H9 (cell line): ENCODE data around the gene CNPY2. TPM values are rescaled to one million over a fixed set of nuclear protein-coding genes. Genes with fewer than 3 reads are reported as not detected.
"Not testable (repeated sequence)": the region's sequence is repeated elsewhere in the genome, so short reads cannot be mapped to it uniquely, and the experiment has no call there.

Source experiments
- DNase-seq: peaks from one replicate; pipeline ENCODE4 v3.0.0-alpha.2; 2017
- H2AFZ ChIP-seq: one replicate; pipeline ENCODE4 v1.6.1; 2013; ENCODE audit warnings: mild to moderate bottlenecking, low read length, control low read depth, moderate library complexity
- H2AK5ac ChIP-seq: 2 replicates; pipeline ENCODE4 v1.6.1; 2013; ENCODE audit warnings: low read length, control low read depth, mixed read lengths; ENCODE audit not compliant: insufficient read length
- H2BK120ac ChIP-seq: one replicate; pipeline ENCODE4 v1.6.1; 2013; ENCODE audit warnings: low read depth, mild to moderate bottlenecking, low read length, control low read depth, inconsistent platforms; ENCODE audit not compliant: poor library complexity, severe bottlenecking
- H2BK12ac ChIP-seq: 2 replicates; pipeline ENCODE4 v1.6.1; 2013; ENCODE audit warnings: low read length, control low read depth, mixed read lengths, low read depth; ENCODE audit not compliant: insufficient read length
- H2BK15ac ChIP-seq: 2 replicates; pipeline ENCODE4 v1.6.1; 2013; ENCODE audit warnings: low read depth, low read length, control low read depth
- H2BK20ac ChIP-seq: one replicate; pipeline ENCODE4 v1.6.1; 2013; ENCODE audit warnings: low read depth, mild to moderate bottlenecking, low read length, control low read depth, inconsistent platforms; ENCODE audit not compliant: poor library complexity, severe bottlenecking
- H2BK5ac ChIP-seq: 2 replicates; pipeline ENCODE4 v1.6.1; 2013; ENCODE audit warnings: low read length, control low read depth, mixed read lengths; ENCODE audit not compliant: insufficient read length
- H3K14ac ChIP-seq: 2 replicates; pipeline ENCODE4 v1.6.1; 2013; ENCODE audit warnings: low read length, control low read depth; ENCODE audit not compliant: insufficient read depth
- H3K18ac ChIP-seq: 2 replicates; pipeline ENCODE4 v1.6.1; 2013; ENCODE audit warnings: low read depth, mild to moderate bottlenecking, mixed read lengths, low read length, control low read depth; ENCODE audit not compliant: insufficient read length
- H3K23ac ChIP-seq: 2 replicates; pipeline ENCODE4 v1.6.1; 2013; ENCODE audit warnings: low read length, control low read depth, mixed read lengths, low read depth; ENCODE audit not compliant: insufficient read length
- H3K23me2 ChIP-seq: 2 replicates; pipeline ENCODE4 v1.6.1; 2013; ENCODE audit warnings: low read depth, mild to moderate bottlenecking, mixed read lengths, low read length, control low read depth; ENCODE audit not compliant: insufficient read length, poor library complexity, severe bottlenecking
- H3K27ac ChIP-seq: 2 replicates; pipeline ENCODE4 v1.5.1; 2013; ENCODE audit warnings: low read length, control low read depth, mixed read lengths, low read depth; ENCODE audit not compliant: insufficient read length
- H3K27me3 ChIP-seq: 2 replicates; pipeline ENCODE4 v1.6.1; 2013; ENCODE audit warnings: low read length, control low read depth, inconsistent platforms; ENCODE audit not compliant: insufficient read depth
- H3K4ac ChIP-seq: 2 replicates; pipeline ENCODE4 v1.6.1; 2013; ENCODE audit warnings: low read depth, mild to moderate bottlenecking, control low read depth, inconsistent platforms, low read length, moderate library complexity
- H3K4me1 ChIP-seq: 2 replicates; pipeline ENCODE4 v1.6.1; 2013; ENCODE audit warnings: low read length, control low read depth, inconsistent platforms; ENCODE audit not compliant: insufficient read depth
- H3K4me2 ChIP-seq: 2 replicates; pipeline ENCODE4 v1.6.1; 2013; ENCODE audit warnings: low read length, control low read depth, mixed read lengths; ENCODE audit not compliant: insufficient read length, insufficient read depth
- H3K56ac ChIP-seq: 2 replicates; pipeline ENCODE4 v1.6.1; 2013; ENCODE audit warnings: low read depth, mild to moderate bottlenecking, mixed read lengths, low read length, control low read depth; ENCODE audit not compliant: insufficient read length
- H3K79me1 ChIP-seq: 2 replicates; pipeline ENCODE4 v1.6.1; 2013; ENCODE audit warnings: low read depth, mild to moderate bottlenecking, moderate library complexity, low read length, control low read depth, inconsistent platforms; ENCODE audit not compliant: insufficient read depth, poor library complexity, severe bottlenecking
- H3K79me2 ChIP-seq: 2 replicates; pipeline ENCODE4 v1.6.1; 2013; ENCODE audit warnings: low read length, control low read depth, inconsistent platforms; ENCODE audit not compliant: insufficient read depth
- H3K9ac ChIP-seq: 2 replicates; pipeline ENCODE4 v1.6.1; 2013; ENCODE audit warnings: low read length, control low read depth, mixed read lengths; ENCODE audit not compliant: insufficient read length; ENCODE audit errors: extremely low read depth
- H3K9me3 ChIP-seq: one replicate; pipeline ENCODE4 v1.6.1; 2013; ENCODE audit warnings: low read depth, low read length, inconsistent platforms; ENCODE audit not compliant: control insufficient read depth
- H3T11ph ChIP-seq: one replicate; pipeline ENCODE4 v1.6.1; 2013; ENCODE audit warnings: mild to moderate bottlenecking, low read length, control low read depth, inconsistent platforms
- H4K20me1 ChIP-seq: one replicate; pipeline ENCODE4 v1.6.1; 2013; ENCODE audit not compliant: control insufficient read depth, insufficient read length, insufficient read depth
- H4K5ac ChIP-seq: 2 replicates; pipeline ENCODE4 v1.6.1; 2013; ENCODE audit warnings: low read depth, mild to moderate bottlenecking, mixed read lengths, low read length, control low read depth; ENCODE audit not compliant: insufficient read length
- H4K8ac ChIP-seq: replicated peaks from 2 replicates; pipeline ENCODE4 v1.6.1; 2013; ENCODE audit warnings: low read length, control low read depth, mixed read lengths, low read depth; ENCODE audit not compliant: insufficient read length
- H4K91ac ChIP-seq: 2 replicates; pipeline ENCODE4 v1.6.1; 2013; ENCODE audit warnings: low read depth, mild to moderate bottlenecking, moderate library complexity, mixed read lengths, low read length, control low read depth; ENCODE audit not compliant: insufficient read length
- H3K27ac Mint-ChIP-seq, 3 experiments: 2 replicates in 2 of 3; 3 replicates in 1 of 3; pipeline ENCODE4 v1.8.0; 2020 to 2021; ENCODE audit warnings: mixed read lengths in 3 of 3, mild to moderate bottlenecking in 1 of 3, moderate library complexity in 1 of 3
- H3K27me3 Mint-ChIP-seq: 2 replicates; pipeline ENCODE4 v1.8.0; 2021; ENCODE audit warnings: low read depth, mild to moderate bottlenecking, moderate library complexity, mixed read lengths
- H3K36me3 Mint-ChIP-seq, 3 experiments: 2 replicates in 2 of 3; 3 replicates in 1 of 3; pipeline ENCODE4 v1.8.0; 2020 to 2021; ENCODE audit warnings: low read depth in 3 of 3, mixed read lengths in 3 of 3; ENCODE audit not compliant: insufficient read depth in 1 of 3
- H3K4me1 Mint-ChIP-seq, 2 experiments: 2 replicates each; pipeline ENCODE4 v1.8.0; 2020; ENCODE audit warnings: mixed read lengths in 2 of 2
- H3K4me3 Mint-ChIP-seq, 2 experiments: 2 replicates in 1 of 2; 3 replicates in 1 of 2; pipeline ENCODE4 v1.8.0; 2020 to 2021; ENCODE audit warnings: mild to moderate bottlenecking in 2 of 2, mixed read lengths in 2 of 2, moderate library complexity in 1 of 2
- H3K9me3 Mint-ChIP-seq, 2 experiments: 2 replicates in 1 of 2; 3 replicates in 1 of 2; pipeline ENCODE4 v1.8.0; 2020; ENCODE audit warnings: mild to moderate bottlenecking in 2 of 2, mixed read lengths in 2 of 2, moderate library complexity in 1 of 2
- WGBS: extraction: QIAGEN DNeasy Blood & Tissue Kit; methylation state at CpG from one replicate; pipeline ENCODE4 v1.1.7; 2013; ENCODE audit warnings: missing lambda C conversion rate, low lambda C conversion rate, mixed read lengths; ENCODE audit not compliant: insufficient read length; ENCODE audit errors: extremely low coverage; 5-methylcytosine and 5-hydroxymethylcytosine counted together
- total RNA-seq: library from RNA; stranded (reverse); gene quantifications from 2 replicates; pipeline ENCODE4 v1.2.1, GENCODE V29; 2021
- TF ChIP-seq, protein P1 (sequence below): fragments of 200-600 bp; sonication (generic); conservative IDR thresholded peaks from 3 replicates; pipeline ENCODE4 v1.8.0; 2021; ENCODE audit warnings: antibody characterized with exemption, mild to moderate bottlenecking

Gene CNPY2
- total RNA-seq, 1 experiment from 2014 or later, result 221 TPM

DNA sequence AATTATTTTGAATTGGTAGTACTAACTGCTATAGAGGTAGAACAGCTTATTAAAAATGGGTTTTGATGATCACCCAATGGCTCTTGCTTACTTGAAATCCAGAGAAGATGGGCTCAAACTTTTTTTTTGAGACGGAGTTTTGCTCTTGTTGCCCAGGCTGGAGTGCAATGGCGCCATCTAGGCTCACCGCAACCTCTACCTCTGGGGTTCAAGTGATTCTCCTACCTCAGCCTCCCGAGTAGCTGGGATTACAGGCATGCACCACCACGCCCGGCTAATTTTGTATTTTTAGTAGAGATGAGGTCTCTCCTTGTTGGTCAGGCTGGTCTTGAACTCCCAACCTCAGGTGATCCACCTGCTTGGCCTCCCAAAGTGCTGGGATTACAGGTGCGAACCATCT lies 52.8 kb downstream of the CNPY2 start:
- DNase-seq, H3K79me2 ChIP-seq, H2BK120ac ChIP-seq, H3K79me1 ChIP-seq, H3K36me3 Mint-ChIP-seq, H3T11ph ChIP-seq, H3K27ac ChIP-seq, H3K4me2 ChIP-seq, H3K9me3 ChIP-seq, H2BK15ac ChIP-seq, H3K27me3 Mint-ChIP-seq, H2AFZ ChIP-seq, H3K4me1 ChIP-seq, H3K9ac ChIP-seq, H4K91ac ChIP-seq, H4K8ac ChIP-seq, H2BK5ac ChIP-seq, H2BK12ac ChIP-seq, H2AK5ac ChIP-seq, H3K27ac Mint-ChIP-seq, H3K9me3 Mint-ChIP-seq, H3K4me3 Mint-ChIP-seq, H4K5ac ChIP-seq, H3K14ac ChIP-seq, H4K20me1 ChIP-seq, H3K23ac ChIP-seq, H3K18ac ChIP-seq, H3K56ac ChIP-seq, H3K4ac ChIP-seq, H3K27me3 ChIP-seq, H3K23me2 ChIP-seq, H2BK20ac ChIP-seq: not testable (repeated sequence)
- peaks cover 17 to 20% of the 10 kb centered on the region in 2 experiments for H3K4me1 Mint-ChIP-seq
- TF ChIP-seq, protein P1, sequence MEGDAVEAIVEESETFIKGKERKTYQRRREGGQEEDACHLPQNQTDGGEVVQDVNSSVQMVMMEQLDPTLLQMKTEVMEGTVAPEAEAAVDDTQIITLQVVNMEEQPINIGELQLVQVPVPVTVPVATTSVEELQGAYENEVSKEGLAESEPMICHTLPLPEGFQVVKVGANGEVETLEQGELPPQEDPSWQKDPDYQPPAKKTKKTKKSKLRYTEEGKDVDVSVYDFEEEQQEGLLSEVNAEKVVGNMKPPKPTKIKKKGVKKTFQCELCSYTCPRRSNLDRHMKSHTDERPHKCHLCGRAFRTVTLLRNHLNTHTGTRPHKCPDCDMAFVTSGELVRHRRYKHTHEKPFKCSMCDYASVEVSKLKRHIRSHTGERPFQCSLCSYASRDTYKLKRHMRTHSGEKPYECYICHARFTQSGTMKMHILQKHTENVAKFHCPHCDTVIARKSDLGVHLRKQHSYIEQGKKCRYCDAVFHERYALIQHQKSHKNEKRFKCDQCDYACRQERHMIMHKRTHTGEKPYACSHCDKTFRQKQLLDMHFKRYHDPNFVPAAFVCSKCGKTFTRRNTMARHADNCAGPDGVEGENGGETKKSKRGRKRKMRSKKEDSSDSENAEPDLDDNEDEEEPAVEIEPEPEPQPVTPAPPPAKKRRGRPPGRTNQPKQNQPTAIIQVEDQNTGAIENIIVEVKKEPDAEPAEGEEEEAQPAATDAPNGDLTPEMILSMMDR, result peak; percentile 41; the same call in 1 of the 3 replicates
- WGBS, result no CpG with 5 or more reads among the region's 7 CpGs
